CD4-positive, alpha-beta T cell treated with Interleukin-17A for 4 hours (primary cell): ENCODE data around the gene LHX8.

Experiments used
- DNase-seq: peaks from one replicate; pipeline ENCODE4 v3.0.0-alpha.2; 2020; ENCODE audit warnings: mixed read lengths

LHX8 gene

DNA sequence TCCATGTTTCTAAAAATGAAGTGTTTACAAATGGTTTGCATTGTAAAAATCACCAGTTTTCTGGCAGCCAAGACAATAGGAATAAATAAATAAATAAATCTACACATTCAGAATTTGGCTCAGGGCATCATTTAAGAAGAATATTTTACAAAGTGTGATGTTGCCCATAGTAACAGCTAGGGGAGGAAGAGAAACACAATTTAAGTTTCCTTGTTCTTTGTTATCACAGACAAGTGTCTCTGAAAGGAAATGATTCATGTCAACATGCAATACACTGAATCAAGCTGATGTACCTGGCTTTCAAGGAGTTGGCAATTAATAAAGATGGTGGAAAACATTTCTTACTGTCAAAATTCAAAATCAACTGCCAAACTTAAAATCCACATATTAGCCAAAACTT, 74.7 kb downstream of the LHX8 start:
- DNase-seq: no peak
